ENCODE data around the gene ADAMTS12. TPM values are rescaled to one million over a fixed set of nuclear protein-coding genes. Genes with fewer than 3 reads are reported as not detected.
A peak's percentile ranks its signal among the peaks of the same experiment; 100 is the strongest.

Gene ADAMTS12
- total RNA-seq, 1 experiment from 2014 or later: 9.1 TPM

- no peaks in the 10 kb centered on the region for H3K36me3 ChIP-seq
- H3K27ac ChIP-seq: no peak overlapping the region
- no peaks in the 10 kb centered on the region for H3K27me3 ChIP-seq (replicated peaks)
- no peak for DNase-seq (ENCODE audit: low read depth in 1 of 2, low spot score in 2 of 2)
- no peak overlapping the region for H3K4me3 ChIP-seq
- H3K9me3 ChIP-seq (replicated peaks): no peaks in the 10 kb centered on the region
- H3K4me1 ChIP-seq (replicated peaks): no peaks in the 10 kb centered on the region
Observed at GRCh38 chr5:33594006-33594405, 297.8 kb downstream of the ADAMTS12 start.

DNA sequence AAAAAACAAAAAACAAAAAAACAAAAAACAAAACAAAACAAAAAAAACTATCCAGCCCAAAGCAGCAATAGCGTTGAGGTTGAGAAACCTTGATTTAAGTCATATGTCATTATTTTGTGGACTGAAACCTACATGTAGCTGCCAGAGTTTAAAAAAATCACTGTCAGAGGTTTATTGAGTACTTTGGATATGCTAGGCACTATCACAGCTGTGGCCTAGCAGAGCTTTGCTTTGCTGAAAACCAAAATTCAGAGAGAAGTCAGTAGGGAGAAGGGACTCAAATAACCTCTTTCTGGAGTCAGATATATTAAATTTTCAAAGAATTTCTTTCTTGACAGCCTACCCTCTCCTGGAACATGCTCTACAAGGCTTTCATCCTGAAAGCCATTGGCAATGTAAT, 299.5 kb downstream of the ADAMTS12 start:
- Histone ChIP-seq H3K4me3 (no peak overlapping the region), H3K27me3 (replicated peaks) (no peaks in the 10 kb centered on the region), H3K4me1 (replicated peaks) (no peaks in the 10 kb centered on the region), H3K36me3 (no peaks in the 10 kb centered on the region), H3K9me3 (replicated peaks) (no peaks in the 10 kb centered on the region), H3K27ac (no peak overlapping the region)
- DNase-seq (ENCODE audit: low read depth in 1 of 2, low spot score in 2 of 2): no peak

DNA sequence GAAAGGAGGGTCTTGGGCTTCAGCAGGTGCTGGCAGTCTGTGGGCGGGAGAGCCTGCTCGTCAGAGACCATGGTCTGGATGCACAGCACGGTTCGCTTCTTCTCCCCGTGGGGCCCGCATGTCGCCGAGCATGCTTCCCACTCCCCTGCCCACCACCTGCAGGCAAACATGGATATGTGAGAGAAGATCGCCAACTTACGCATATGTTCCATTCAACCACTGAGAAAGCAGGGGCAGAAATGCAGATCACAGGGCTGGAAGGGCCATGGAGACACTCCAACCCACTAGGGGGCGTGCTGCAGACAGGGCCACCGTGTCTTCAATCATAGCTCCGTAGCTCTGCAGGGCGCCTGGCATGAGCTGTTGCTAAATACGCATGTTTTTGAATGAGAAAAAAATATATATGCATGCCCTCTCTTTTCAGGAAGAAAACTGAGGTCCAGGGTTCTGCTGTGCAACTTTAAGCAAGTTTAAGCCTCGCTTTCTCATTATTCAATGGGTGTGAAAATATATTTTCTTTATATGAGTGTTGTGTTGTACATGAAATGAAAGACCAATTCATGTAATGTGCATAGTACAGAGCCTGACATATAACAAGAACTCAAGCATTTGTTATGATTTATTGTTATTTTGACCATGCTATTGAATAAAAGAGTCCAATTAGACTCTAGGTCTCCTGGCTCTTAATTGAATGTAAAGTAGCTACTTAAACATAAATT, 303.0 kb downstream of the ADAMTS12 start:
- no peaks in the 10 kb centered on the region for H3K27me3 ChIP-seq (replicated peaks)
- no peak overlapping the region for H3K4me3 ChIP-seq
- H3K27ac ChIP-seq: no peak overlapping the region
- DNase-seq (ENCODE audit: low read depth in 1 of 2, low spot score in 2 of 2): peak in 1 of 2 experiments; percentile 36
- H3K9me3 ChIP-seq (replicated peaks): no peaks in the 10 kb centered on the region
- H3K36me3 ChIP-seq: no peaks in the 10 kb centered on the region
- H3K4me1 ChIP-seq (replicated peaks): no peaks in the 10 kb centered on the region

- H3K27me3 ChIP-seq (replicated peaks): no peaks in the 10 kb centered on the region
- H3K9me3 ChIP-seq (replicated peaks): no peaks in the 10 kb centered on the region
- H3K4me3 ChIP-seq: no peak overlapping the region
- H3K36me3 ChIP-seq: no peaks in the 10 kb centered on the region
- no peak overlapping the region for H3K27ac ChIP-seq
- no peak for DNase-seq (ENCODE audit: low read depth in 1 of 2, low spot score in 2 of 2)
- H3K4me1 ChIP-seq (replicated peaks): no peaks in the 10 kb centered on the region
Observed at GRCh38 chr5:33583332-33583731, 308.5 kb downstream of the ADAMTS12 start.

DNA sequence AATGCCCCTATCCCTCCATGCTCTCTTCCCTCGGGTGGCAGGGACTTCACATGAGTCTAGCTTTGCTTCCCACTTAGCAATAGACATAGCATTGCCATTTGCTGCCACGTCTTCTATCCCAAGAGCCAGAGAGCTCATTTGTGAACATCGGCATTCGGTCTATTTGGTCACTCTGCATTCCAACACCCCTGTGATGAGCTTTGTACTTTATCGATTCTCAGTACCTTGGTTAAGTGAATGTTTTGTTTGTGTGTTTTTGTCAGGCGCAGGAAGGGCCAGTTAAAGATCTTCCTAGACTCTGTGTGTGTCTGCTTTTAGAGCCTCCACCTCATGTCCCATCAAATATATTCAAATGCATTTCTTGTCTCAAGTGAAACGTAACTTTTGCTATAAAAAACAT, 309.4 kb downstream of the ADAMTS12 start:
- DNase-seq (ENCODE audit: low read depth in 1 of 2, low spot score in 2 of 2): no peak
- Histone ChIP-seq H3K36me3 (no peaks in the 10 kb centered on the region), H3K27ac (no peak overlapping the region)

DNA sequence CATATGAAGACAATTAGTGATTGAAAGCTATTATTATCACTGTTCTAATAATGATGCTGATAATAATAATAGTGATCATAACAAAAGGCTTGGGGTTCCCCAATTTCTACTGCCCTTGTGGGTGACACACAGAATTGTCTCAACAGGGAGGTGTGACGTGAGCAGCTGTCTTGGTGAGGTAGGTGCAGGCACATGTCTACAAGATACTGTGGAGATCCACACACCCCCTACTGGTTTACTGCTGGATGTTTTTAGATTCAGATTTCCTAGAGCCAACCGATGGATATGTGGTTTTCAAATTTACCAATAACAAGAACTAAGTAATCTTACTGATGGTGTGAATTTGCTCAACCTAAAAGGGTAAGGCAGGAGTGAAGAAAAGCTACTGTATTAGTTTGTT, 312.0 kb downstream of the ADAMTS12 start:
- Histone ChIP-seq H3K27ac (no peak overlapping the region), H3K9me3 (replicated peaks) (no peaks in the 10 kb centered on the region), H3K27me3 (replicated peaks) (no peaks in the 10 kb centered on the region), H3K4me3 (no peak overlapping the region), H3K36me3 (no peaks in the 10 kb centered on the region), H3K4me1 (replicated peaks) (no peaks in the 10 kb centered on the region)
- DNase-seq (ENCODE audit: low read depth in 1 of 2, low spot score in 2 of 2): no peak

More for the DNA sequence above, 309.4 kb downstream of the ADAMTS12 start:
- Histone ChIP-seq H3K27me3 (replicated peaks) (no peaks in the 10 kb centered on the region), H3K4me1 (replicated peaks) (no peaks in the 10 kb centered on the region), H3K4me3 (no peak overlapping the region), H3K9me3 (replicated peaks) (no peaks in the 10 kb centered on the region)

- no peak overlapping the region for H3K27ac ChIP-seq
- H3K4me3 ChIP-seq: no peak overlapping the region
- no peak for DNase-seq (ENCODE audit: low read depth in 1 of 2, low spot score in 2 of 2)
- H3K4me1 ChIP-seq (replicated peaks): no peaks in the 10 kb centered on the region
- H3K36me3 ChIP-seq: no peaks in the 10 kb centered on the region
- H3K9me3 ChIP-seq (replicated peaks): no peaks in the 10 kb centered on the region
- no peaks in the 10 kb centered on the region for H3K27me3 ChIP-seq (replicated peaks)
Observed at GRCh38 chr5:33579152-33579551, 312.6 kb downstream of the ADAMTS12 start.

DNA sequence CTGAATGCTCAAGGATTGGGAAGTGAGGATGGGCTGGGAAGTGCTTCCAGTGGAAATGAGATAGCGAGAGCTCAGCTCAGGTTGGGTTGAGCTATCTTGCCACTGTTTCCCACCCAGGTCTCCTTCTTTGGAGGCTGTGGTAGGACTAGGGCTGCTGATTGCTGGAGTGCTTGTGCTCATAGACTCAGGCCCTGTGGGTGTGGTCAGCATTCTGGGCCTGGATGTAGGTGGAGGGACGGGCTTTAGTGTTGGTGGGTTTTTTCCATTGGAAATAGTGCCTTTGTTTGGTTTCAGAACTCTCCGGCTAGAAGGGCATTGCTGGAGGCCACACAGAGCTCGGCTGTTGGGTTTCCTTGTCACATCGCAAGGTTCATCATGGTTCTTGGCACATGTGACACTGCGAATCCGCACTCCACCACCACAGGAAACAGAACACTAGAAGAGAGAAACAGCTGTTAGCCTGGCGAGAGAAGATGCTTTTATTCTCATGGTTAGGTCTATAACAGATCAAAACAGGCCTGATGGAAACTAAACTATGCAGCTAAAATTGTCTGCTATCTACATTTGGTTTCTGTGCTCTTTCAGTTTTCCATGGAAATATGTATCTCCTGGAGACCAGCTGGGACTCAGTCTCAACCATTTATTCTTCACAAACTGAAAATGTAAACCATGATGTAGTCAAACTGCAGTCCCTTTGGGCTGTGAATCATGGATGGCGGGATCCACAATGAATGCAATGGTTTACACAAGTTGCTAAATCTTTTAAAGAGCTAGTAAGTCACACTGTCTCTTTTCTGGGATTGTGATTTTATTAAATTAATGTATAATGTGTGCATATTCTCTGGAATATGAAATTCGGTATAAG, 314.8 kb downstream of the ADAMTS12 start:
- Histone ChIP-seq H3K4me3 (no peak overlapping the region), H3K27me3 (replicated peaks) (no peaks in the 10 kb centered on the region), H3K27ac (no peak overlapping the region), H3K36me3 (no peaks in the 10 kb centered on the region), H3K4me1 (replicated peaks) (no peaks in the 10 kb centered on the region), H3K9me3 (replicated peaks) (no peaks in the 10 kb centered on the region)
- no peak for DNase-seq (ENCODE audit: low read depth in 1 of 2, low spot score in 2 of 2)

DNA sequence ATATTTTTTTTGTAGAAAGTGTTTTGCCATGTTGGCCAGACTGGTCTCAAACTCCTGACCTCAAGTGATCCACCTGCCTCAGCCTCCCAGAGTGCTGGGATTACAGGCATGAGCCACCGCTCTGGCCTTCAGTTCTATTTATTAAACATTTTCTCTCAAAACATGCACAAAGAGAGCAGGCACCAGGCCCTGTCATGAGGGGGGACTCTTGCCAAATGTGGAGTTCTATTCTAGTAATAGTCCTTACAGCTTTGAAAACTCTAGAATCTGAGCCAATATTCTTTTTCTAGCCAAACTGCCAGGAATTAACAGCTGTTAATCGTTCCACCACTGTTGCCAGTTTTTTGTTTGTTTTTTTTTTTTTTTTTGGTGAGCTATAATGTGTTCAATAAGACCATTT, 326.5 kb downstream of the ADAMTS12 start:
- no peaks in the 10 kb centered on the region for H3K36me3 ChIP-seq
- no peak for DNase-seq (ENCODE audit: low read depth in 1 of 2, low spot score in 2 of 2)

DNA sequence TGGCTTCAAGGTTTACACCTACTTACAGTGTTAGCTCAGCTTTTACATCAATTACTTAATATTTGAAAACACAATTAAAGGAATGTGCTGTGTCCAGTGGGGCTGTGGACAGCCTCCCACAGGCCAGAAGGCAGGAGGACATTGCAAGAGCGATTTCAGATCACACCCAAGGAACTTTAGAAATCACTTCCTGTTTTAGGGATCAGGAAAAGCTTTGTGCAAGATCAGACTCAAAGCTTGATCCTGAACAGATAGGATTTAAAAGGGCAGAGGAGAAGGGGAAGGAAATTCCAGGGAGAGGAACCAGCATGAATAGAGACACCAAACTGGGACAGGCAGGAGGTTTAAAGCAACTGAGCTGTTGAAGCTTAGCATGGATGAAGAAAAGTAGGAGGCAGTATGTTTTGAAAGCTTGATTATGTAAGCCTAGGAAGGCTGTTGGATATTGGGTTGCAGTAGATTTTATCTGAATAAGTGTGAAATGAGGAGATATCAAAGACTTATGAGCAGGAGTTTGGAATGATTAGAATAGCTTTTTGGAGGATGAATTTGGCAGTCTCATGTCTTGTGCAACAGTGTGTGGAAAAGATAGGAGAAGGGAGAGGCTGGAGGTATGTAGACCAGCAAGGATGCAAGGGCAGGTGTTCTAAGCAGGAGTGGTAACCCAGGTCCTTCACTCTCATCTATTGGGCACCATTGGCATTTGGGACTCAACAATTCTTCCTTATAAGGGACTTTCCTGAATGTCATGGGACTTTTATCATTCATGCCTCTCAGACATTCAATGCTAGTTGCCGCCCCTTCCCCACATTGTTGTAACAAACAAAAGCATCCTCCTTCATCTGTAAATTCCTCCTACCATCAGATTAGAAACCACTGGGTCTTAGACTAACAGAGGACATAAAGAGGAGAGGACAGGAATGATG, 327.5 kb downstream of the ADAMTS12 start:
- Histone ChIP-seq H3K4me1 (replicated peaks) (no peaks in the 10 kb centered on the region), H3K4me3 (no peak overlapping the region), H3K36me3 (no peaks in the 10 kb centered on the region), H3K27ac (no peak overlapping the region), H3K27me3 (replicated peaks) (no peaks in the 10 kb centered on the region), H3K9me3 (replicated peaks) (no peaks in the 10 kb centered on the region)
- no peak for DNase-seq (ENCODE audit: low read depth in 1 of 2, low spot score in 2 of 2)

More for the DNA sequence above, 326.5 kb downstream of the ADAMTS12 start:
- Histone ChIP-seq H3K9me3 (replicated peaks) (no peaks in the 10 kb centered on the region), H3K4me3 (no peak overlapping the region), H3K4me1 (replicated peaks) (no peaks in the 10 kb centered on the region), H3K27ac (no peak overlapping the region), H3K27me3 (replicated peaks) (no peaks in the 10 kb centered on the region)

- Histone ChIP-seq H3K27me3 (replicated peaks) (no peaks in the 10 kb centered on the region), H3K27ac (no peak overlapping the region), H3K36me3 (no peaks in the 10 kb centered on the region), H3K9me3 (replicated peaks) (no peaks in the 10 kb centered on the region), H3K4me1 (replicated peaks) (no peaks in the 10 kb centered on the region), H3K4me3 (no peak overlapping the region)
- DNase-seq (ENCODE audit: low read depth in 1 of 2, low spot score in 2 of 2): no peak
Observed at GRCh38 chr5:33563530-33563929, 328.3 kb downstream of the ADAMTS12 start.

DNA sequence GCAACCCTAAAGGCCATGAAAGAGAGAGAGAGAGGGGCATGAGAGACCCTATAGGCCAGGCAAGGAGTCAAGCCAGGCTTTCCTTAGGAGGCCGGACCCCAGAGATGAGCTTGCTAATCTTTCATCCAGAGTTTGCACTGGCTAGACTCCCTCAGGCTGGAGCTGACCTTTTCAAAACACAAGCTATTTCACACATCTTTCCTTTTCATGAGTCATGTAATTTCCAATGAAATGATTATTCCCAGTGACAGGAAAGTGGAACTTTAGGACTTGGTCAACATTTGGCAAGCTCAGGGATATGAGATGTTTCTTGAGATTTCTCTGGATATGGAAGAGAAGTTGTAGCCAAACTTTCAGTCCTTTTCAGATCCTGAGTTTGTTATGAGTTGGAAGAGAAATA, 333.3 kb downstream of the ADAMTS12 start:
- H3K27me3 ChIP-seq (replicated peaks): no peaks in the 10 kb centered on the region
- DNase-seq (ENCODE audit: low read depth in 1 of 2, low spot score in 2 of 2): no peak
- H3K4me3 ChIP-seq: no peak overlapping the region
- H3K36me3 ChIP-seq: no peaks in the 10 kb centered on the region
- H3K9me3 ChIP-seq (replicated peaks): no peaks in the 10 kb centered on the region
- H3K27ac ChIP-seq: no peak overlapping the region
- H3K4me1 ChIP-seq (replicated peaks): no peaks in the 10 kb centered on the region

- no peaks in the 10 kb centered on the region for H3K4me1 ChIP-seq (replicated peaks)
- no peak overlapping the region for H3K4me3 ChIP-seq
- H3K27ac ChIP-seq: no peak overlapping the region
- H3K36me3 ChIP-seq: no peaks in the 10 kb centered on the region
- DNase-seq (ENCODE audit: low read depth in 1 of 2, low spot score in 2 of 2): no peak
- H3K27me3 ChIP-seq (replicated peaks): no peaks in the 10 kb centered on the region
- H3K9me3 ChIP-seq (replicated peaks): no peaks in the 10 kb centered on the region
Observed at GRCh38 chr5:33557605-33558004, 334.2 kb downstream of the ADAMTS12 start.
